ENCODE data around the gene MMP17.

The MMP17 gene

DNA sequence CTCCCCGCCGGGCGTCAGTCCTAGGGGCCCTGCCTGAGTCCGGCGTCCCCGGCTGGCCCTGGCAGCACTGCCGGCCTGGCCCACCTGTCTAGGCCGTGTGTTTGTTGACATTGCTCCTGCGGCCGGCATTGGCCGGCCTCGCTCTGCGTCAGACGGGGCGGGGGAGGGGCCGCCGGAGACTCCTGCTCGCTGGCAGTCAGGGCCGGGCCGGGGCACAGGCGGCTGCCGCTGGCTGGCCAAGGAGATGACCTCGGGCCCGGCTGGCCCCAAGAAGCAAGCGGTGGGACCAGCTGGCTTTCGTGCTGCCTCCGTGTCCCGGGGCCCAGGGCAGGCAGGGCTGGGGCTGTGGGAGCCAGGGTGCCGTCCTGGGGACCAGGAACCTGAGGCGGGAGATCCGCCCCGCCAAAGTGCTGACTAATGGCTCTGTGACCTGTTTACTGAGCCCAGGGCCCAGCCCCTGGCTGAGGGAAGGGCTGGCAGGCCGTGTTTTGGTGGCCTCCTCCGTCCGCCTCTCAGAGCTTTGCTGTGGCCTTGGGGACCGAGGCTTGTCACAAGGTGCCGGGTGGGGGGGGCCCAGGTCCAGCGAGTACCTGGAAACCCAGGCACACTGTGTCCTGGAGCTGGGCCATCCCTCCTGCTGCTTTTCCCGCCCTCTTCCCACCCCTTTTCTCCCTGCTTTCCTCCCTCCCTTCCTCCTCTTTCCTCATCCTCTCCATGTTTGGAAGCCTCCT lies 68.1 kb downstream of the MMP17 start:
- no peak for FAIRE-seq

DNA sequence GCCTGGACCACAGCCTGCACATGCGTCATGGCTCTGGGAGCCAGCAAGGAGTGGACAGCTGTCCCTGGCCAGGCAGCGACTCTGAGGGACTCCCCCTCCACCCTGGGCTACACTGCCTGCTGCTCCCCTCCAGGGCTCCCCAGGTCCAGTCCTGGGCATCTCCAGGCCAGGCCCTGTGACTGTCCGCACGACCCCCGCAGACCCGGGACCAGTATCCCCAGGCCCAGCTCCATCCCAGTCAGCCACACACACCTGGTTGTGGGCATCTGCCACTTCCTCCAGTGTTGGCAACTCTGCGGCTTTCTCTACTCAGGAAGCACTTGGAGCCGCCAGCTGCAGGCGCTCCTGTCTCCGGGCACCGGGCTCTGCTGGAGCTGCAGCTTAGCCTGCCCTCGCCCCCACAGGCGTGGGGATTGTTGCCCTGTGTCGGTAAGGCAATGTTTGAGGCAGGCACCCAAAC lies 68.6 kb downstream of the MMP17 start:
- FAIRE-seq = no peak

DNA sequence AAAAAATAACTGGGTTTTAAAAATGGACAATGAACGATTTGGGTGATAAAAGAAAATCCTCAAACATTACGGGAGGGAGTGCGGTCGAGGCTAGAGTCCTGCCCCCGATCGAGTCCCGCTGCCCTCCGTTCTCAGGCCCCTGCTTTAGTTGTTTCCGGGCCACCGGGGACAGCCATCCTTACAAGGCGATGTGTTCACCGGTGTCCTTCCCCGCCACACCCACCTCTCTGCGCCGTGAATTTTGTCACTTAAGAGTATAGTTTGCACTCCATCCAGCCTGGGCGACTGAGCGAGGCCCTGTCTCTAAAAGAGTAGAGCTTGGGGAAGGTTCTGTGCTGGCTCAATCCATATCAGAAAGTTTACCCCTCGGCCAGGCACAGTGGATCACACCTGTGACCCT lies 69.1 kb downstream of the MMP17 start:
- no peak for FAIRE-seq

- no peak for FAIRE-seq
These were observed 69.7 kb downstream of the MMP17 start for GRCh38 chr12:131897875-131898274.

DNA sequence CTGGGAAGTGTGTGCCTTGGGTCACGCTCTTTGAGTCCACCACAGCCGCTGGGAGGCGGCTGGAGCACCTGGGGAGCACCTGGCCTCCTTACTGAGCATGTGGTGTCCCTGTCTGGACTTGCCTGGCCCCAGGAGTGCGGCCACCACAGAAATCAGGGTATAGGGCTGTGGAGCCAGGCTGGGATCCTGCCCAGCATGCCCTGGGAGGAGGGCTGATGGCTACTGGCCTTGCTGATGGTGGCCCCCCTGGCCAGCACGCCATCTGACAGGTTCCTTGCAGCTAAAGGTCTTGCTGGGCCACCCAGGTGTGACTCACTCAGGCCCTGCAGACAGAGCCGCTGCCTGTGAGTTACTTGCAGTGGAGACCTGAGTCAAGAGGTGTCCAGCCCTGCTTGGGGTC lies 72.2 kb downstream of the MMP17 start:
- FAIRE-seq = no peak

All from colon (tissue), 2 donors.